GM21723 (cell line): ENCODE measurements around the gene FAM13B.
"Not testable (repeated sequence)": the region's sequence is repeated elsewhere in the genome, so short reads cannot be mapped to it uniquely, and the experiment has no call there.

Experiments used
- ATAC-seq: cut with Tn5 transposase; IDR thresholded peaks from one replicate; pipeline ENCODE4 v1.9.1; 2021; ENCODE audit warnings: mild to moderate bottlenecking, moderate library complexity; ENCODE audit not compliant: unreplicated experiment

FAM13B gene

DNA sequence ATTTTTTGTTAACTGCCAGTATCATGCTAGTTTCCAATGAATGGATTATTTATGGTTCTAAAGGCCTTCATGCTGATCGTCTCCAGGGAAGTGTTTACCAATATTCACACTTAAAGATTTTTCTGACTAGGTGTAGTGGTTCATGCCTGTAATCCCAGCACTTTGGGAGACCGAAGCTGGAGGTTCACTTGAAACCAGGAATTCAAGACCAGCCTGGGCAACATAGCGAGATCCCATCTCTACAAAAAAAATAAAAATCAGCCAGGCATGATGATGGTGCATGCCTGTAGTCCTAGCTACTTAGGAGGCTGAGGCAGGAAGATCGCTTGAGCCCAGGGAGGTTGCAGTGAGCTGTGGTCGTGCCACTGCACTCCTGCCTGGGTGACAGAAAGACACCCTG, 43.5 kb downstream of the FAM13B start:
- no peak for ATAC-seq

GRCh38 chr5:137975208-137975607, 57.7 kb downstream of the FAM13B start:
- ATAC-seq = no peak

DNA sequence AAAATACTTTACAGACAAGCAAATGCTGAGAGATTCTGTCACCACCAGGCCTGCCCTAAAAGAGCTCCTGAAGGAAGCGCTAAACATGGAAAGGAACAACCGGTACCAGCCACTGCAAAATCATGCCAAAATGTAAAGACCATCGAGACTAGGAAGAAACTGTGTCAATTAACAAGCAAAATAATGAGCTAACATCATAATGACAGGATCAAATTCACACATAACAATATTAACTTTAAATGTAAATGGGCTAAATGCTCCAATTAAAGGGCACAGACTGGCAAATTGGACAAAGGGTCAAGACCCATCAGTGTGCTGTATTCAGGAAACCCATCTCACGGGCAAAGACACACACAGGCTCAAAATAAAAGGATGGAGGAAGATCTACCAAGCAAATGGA, 62.5 kb downstream of the FAM13B start:
- ATAC-seq = not testable (repeated sequence)

- ATAC-seq = no peak
These were observed 72.1 kb downstream of the FAM13B start for GRCh38 chr5:137960819-137961218.

DNA sequence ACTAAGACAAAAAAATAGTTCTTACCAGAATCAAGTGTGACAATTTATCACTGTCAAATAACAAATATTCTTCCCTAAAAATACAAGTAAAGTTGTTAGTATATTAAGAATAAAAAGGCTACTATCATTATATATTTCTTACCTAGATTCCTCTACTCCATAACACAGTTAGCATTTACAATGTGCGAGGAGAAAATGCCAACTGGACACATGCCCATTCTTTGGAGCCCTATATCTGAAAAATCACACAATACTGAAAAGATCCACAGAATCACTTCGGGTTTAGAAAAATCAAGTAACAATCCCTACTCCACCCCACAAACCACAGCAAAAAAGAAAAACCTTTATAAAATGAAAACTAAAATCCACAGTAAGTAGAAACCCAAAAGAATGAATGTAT, 72.7 kb downstream of the FAM13B start:
- ATAC-seq = no peak

GRCh38 chr5:137959488-137959887, 73.4 kb downstream of the FAM13B start:
- ATAC-seq = no peak

DNA sequence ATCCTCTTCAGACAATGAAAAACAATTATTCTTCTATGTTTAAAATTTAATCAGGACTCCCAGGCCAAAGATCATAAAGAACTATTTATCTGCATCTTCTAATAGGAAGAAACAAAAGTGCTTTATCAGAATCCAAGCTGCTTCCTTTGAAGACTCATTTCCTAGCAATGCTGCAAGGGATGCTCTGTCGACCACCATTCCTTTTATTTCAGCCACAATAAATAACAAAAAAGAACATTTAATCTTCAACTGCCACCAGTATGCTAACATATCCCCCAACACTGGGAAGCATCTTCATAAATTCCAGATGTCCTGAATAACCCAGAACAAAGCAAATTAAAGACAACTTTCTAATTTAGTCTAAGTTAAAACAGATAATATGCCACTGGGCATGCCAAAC, 74.9 kb downstream of the FAM13B start:
- ATAC-seq = no peak

- ATAC-seq = no peak
These were observed 78.6 kb downstream of the FAM13B start for GRCh38 chr5:137954131-137954879.

DNA sequence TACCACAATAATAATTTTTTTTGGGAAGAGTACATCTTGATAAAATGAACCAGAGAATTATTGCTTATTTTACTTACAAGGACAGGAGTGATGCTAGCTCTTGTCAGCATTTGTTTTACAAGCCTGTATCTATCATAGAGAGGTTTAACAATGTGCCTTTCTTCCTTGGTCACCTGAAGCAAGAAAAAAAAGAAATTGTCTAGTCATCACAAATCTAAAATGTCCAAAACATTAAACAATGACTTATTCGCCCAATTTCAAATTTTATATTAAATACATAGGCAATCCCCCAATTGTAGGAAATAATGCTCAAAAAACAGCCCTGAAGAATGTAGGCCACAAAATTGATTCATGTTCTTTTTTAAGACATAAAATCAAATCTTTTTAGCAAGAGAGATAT, 87.1 kb downstream of the FAM13B start:
- ATAC-seq = no peak

DNA sequence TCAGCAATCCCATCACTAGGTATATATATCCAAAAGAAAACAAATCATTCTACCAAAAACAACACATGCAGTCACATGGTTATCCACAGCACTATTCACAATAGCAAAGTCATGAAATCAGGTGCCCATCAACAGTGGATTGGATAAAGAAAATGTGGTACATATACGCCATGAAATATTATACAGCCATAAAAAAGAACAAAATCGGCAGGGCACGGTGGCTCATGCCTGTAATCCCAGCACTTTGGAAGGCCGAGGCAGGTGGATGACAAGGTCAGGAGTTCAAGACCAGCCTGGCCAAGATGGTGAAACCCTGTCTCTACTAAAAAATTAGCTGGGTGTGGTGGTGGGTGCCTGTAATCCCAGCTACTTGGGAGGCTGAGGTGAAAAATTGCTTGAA, 88.6 kb downstream of the FAM13B start:
- ATAC-seq = not testable (repeated sequence)

GRCh38 chr5:137939331-137939730, 93.5 kb downstream of the FAM13B start:
- no peak for ATAC-seq

- ATAC-seq = no peak
These were observed 94.1 kb downstream of the FAM13B start for GRCh38 chr5:137938751-137939143.

- ATAC-seq = no peak
These were observed 94.7 kb downstream of the FAM13B start for GRCh38 chr5:137937994-137938750.

GRCh38 chr5:137935694-137936093, 97.2 kb downstream of the FAM13B start:
- no peak for ATAC-seq

DNA sequence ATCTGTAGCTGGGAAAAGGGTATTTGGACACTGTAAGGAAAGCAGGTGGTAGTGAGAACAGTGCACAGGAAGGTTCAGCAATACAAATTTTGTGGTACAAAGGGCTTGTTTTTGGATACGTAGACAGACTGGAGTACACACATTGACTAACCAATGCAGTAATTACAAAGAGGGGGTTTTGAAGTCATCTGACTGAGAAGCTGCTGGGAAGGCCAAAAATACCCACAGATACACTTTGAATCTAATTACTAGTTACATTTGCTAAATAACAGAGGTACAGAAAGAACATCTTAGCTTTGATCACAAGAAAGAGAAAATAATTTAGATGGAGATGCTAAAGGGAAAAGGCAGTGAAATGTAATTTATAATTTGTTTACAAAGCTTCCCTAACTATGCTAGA, 97.7 kb downstream of the FAM13B start:
- ATAC-seq = no peak

- no peak for ATAC-seq
These were observed 99.4 kb downstream of the FAM13B start for GRCh38 chr5:137933491-137933911.

DNA sequence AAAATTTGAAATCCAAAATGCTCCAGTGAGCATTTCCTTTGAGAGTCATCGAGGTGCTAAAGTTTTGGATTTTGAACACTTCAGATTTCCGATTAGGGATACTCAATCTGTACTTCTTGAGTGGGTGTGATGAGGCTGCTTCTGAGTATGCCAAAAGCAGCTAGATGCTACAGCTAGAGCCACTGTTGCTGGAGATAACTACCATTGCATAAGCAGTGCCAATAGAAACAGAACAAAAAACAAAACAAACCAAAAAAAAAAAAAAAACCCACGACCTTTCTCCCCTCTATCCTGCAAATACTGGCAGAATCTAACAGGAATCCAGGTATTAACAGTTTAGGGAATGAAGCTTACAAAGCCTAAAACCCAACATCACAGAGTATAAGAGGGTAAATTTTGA, 100.1 kb downstream of the FAM13B start:
- ATAC-seq = no peak

- no peak for ATAC-seq
These were observed 109.0 kb downstream of the FAM13B start for GRCh38 chr5:137923856-137924255.

- ATAC-seq = no peak
These were observed 110.9 kb downstream of the FAM13B start for GRCh38 chr5:137921931-137922330.

GRCh38 chr5:137916923-137917322, 116.0 kb downstream of the FAM13B start:
- ATAC-seq = no peak

DNA sequence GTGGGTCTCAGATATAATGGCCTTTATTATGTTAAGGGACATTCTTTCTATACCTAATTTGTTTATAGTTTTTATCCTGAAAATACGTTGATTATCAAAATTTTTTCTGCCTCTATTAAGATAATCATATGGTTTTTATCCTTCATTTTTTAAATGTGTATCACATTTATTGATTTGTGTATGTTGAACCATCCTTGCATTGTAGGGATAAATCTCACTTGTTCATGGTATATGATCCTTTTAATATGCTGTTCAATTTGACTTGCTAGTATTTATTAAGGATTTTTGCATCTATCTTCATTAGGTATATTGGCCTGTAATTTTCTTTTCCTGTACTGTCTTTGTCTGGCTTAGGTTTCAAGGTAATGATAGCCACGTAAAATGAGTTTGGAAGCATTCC, 118.1 kb downstream of the FAM13B start:
- ATAC-seq = no peak

GRCh38 chr5:137902408-137903133, 130.3 kb downstream of the FAM13B start:
- ATAC-seq = no peak
